Neural cell (in vitro differentiated cells): ENCODE measurements around the gene TXNDC17. TPM values are rescaled to one million over a fixed set of nuclear protein-coding genes. Genes with fewer than 3 reads are reported as not detected.

ENCODE experiments used
- H2AFZ ChIP-seq: fragments of 200-600, 300-800 bp; sonication (generic), shearing (Covaris generic); 2 replicates; pipeline ENCODE4 v1.6.0; 2014; ENCODE audit warnings: low read depth, mild to moderate bottlenecking, antibody characterized with exemption, low read length, moderate library complexity
- H3F3A ChIP-seq: fragments of 200-600 bp; shearing (Covaris generic); 2 replicates; pipeline ENCODE4 v1.6.1; 2016; ENCODE audit warnings: mild to moderate bottlenecking, moderate library complexity, mixed read lengths, antibody characterized with exemption, low read length; ENCODE audit not compliant: insufficient read depth, poor library complexity, severe bottlenecking
- H3K27ac ChIP-seq: fragments of 200-600, 300-800 bp; sonication (generic), shearing (Covaris generic); 2 replicates; pipeline ENCODE4 v1.5.1; 2014; ENCODE audit warnings: mild to moderate bottlenecking, low read length, moderate library complexity
- H3K27me3 ChIP-seq: fragments of 300-800, 200-600 bp; sonication (generic), shearing (Covaris generic); 2 replicates; pipeline ENCODE4 v1.6.0; 2014; ENCODE audit warnings: mild to moderate bottlenecking, low read depth, low read length, moderate library complexity; ENCODE audit not compliant: insufficient read depth
- H3K36me3 ChIP-seq: fragments of 300-800, 200-600 bp; sonication (generic), shearing (Covaris generic); 2 replicates; pipeline ENCODE4 v1.5.1; 2014; ENCODE audit warnings: mild to moderate bottlenecking, antibody characterized with exemption, low read length, moderate library complexity; ENCODE audit not compliant: insufficient read depth
- H3K4me2 ChIP-seq: fragments of 300-800, 200-600 bp; sonication (generic), shearing (Covaris generic); 2 replicates; pipeline ENCODE4 v1.6.0; 2014; ENCODE audit warnings: mild to moderate bottlenecking, low read length
- H3K4me3 ChIP-seq: fragments of 300-800, 200-600 bp; sonication (generic), shearing (Covaris generic); 2 replicates; pipeline ENCODE4 v1.5.1; 2014; ENCODE audit warnings: mild to moderate bottlenecking, low read length, moderate library complexity
- H3K79me2 ChIP-seq: fragments of 200-600 bp; shearing (Covaris generic); replicated peaks from 2 replicates; pipeline ENCODE4 v1.6.0; 2014; ENCODE audit warnings: mild to moderate bottlenecking, low read length, moderate library complexity; ENCODE audit not compliant: insufficient read depth
- H3K9ac ChIP-seq: fragments of 300-800, 200-600 bp; sonication (generic), shearing (Covaris generic); 2 replicates; pipeline ENCODE4 v1.6.1; 2016; ENCODE audit warnings: mild to moderate bottlenecking, low read length, mixed read lengths
- H3K9me2 ChIP-seq: fragments of 200-600 bp; shearing (Covaris generic); 2 replicates; pipeline ENCODE4 v1.6.1; 2016; ENCODE audit warnings: mild to moderate bottlenecking, low read length, mixed read lengths; ENCODE audit not compliant: insufficient read depth
- H3K9me3 ChIP-seq: fragments of 200-600, 300-800 bp; sonication (generic), shearing (Covaris generic); 2 replicates; pipeline ENCODE4 v1.6.1; 2016; ENCODE audit warnings: mild to moderate bottlenecking, mixed run types, low read length, moderate library complexity, mixed read lengths
- H4K20me1 ChIP-seq: fragments of 200-600 bp; shearing (Covaris generic); 2 replicates; pipeline ENCODE4 v1.6.1; 2016; ENCODE audit warnings: mild to moderate bottlenecking, mixed run types; ENCODE audit not compliant: insufficient read depth
- CTCF ChIP-seq: fragments of 450-650 bp; IDR thresholded peaks from 2 replicates; pipeline ENCODE4 v1.5.1; 2014; ENCODE audit warnings: antibody characterized with exemption, mild to moderate bottlenecking, moderate library complexity; ENCODE audit not compliant: poor library complexity, severe bottlenecking
- EP300 ChIP-seq: fragments of 450-650 bp; conservative IDR thresholded peaks from 2 replicates; pipeline ENCODE4 v1.6.1; 2014; ENCODE audit warnings: antibody characterized with exemption, mild to moderate bottlenecking, moderate library complexity; ENCODE audit not compliant: poor library complexity, severe bottlenecking
- EZH2 ChIP-seq: fragments of 200-600, 300-800 bp; shearing (Covaris generic), sonication (generic); IDR thresholded peaks from 2 replicates; pipeline ENCODE4 v1.6.1; 2014; ENCODE audit warnings: antibody characterized with exemption, low read length, borderline replicate concordance, mild to moderate bottlenecking; ENCODE audit not compliant: insufficient read depth, poor library complexity, severe bottlenecking
- MXI1 ChIP-seq: fragments of 450-650 bp; conservative IDR thresholded peaks from 2 replicates; pipeline ENCODE4 v1.6.1; 2014; ENCODE audit warnings: antibody characterized with exemption, mild to moderate bottlenecking; ENCODE audit not compliant: poor library complexity, severe bottlenecking
- POLR2AphosphoS5 ChIP-seq: IDR thresholded peaks from 2 replicates; pipeline ENCODE4 v1.6.1; 2012
- RAD21 ChIP-seq: fragments of 450-650 bp; conservative IDR thresholded peaks from 2 replicates; pipeline ENCODE4 v1.6.1; 2014; ENCODE audit warnings: antibody characterized with exemption, mild to moderate bottlenecking, moderate library complexity
- SMC3 ChIP-seq: fragments of 450-650 bp; conservative IDR thresholded peaks from 2 replicates; pipeline ENCODE4 v1.6.1; 2014; ENCODE audit warnings: antibody characterized with exemption, mild to moderate bottlenecking, moderate library complexity; ENCODE audit not compliant: poor library complexity
- TAF1 ChIP-seq: IDR thresholded peaks from 2 replicates; pipeline ENCODE4 v1.6.1; 2012; ENCODE audit warnings: low read depth
- polyA plus RNA-seq: library from polyadenylated mRNA; depleted of rRNA; stranded (reverse); fragments of >200 nt; gene quantifications from 2 replicates; pipeline ENCODE4 v1.2.3, GENCODE V29; 2014
- TF ChIP-seq, protein P1 (sequence below): IDR thresholded peaks from 2 replicates; pipeline ENCODE4 v1.6.1; 2012; ENCODE audit warnings: borderline replicate concordance

TXNDC17 gene
- polyA plus RNA-seq, 1 donor from 2014 or later: 216 TPM

- TF ChIP-seq TAF1: no peak
- TF ChIP-seq, protein P1, sequence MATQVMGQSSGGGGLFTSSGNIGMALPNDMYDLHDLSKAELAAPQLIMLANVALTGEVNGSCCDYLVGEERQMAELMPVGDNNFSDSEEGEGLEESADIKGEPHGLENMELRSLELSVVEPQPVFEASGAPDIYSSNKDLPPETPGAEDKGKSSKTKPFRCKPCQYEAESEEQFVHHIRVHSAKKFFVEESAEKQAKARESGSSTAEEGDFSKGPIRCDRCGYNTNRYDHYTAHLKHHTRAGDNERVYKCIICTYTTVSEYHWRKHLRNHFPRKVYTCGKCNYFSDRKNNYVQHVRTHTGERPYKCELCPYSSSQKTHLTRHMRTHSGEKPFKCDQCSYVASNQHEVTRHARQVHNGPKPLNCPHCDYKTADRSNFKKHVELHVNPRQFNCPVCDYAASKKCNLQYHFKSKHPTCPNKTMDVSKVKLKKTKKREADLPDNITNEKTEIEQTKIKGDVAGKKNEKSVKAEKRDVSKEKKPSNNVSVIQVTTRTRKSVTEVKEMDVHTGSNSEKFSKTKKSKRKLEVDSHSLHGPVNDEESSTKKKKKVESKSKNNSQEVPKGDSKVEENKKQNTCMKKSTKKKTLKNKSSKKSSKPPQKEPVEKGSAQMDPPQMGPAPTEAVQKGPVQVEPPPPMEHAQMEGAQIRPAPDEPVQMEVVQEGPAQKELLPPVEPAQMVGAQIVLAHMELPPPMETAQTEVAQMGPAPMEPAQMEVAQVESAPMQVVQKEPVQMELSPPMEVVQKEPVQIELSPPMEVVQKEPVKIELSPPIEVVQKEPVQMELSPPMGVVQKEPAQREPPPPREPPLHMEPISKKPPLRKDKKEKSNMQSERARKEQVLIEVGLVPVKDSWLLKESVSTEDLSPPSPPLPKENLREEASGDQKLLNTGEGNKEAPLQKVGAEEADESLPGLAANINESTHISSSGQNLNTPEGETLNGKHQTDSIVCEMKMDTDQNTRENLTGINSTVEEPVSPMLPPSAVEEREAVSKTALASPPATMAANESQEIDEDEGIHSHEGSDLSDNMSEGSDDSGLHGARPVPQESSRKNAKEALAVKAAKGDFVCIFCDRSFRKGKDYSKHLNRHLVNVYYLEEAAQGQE: no peak
- TF ChIP-seq CTCF: no peak
- no peak for TF ChIP-seq RAD21
- no peak for TF ChIP-seq EZH2
- no peak for TF ChIP-seq EP300
- no peak for TF ChIP-seq MXI1
- no peak for TF ChIP-seq SMC3
- H3K27me3 ChIP-seq: no peaks in the 10 kb centered on the region
- no peaks in the 10 kb centered on the region for H3K9me3 ChIP-seq
- H2AFZ ChIP-seq: no peak overlapping the region
- no peaks in the 10 kb centered on the region for H3K36me3 ChIP-seq
- no peak overlapping the region for H3K4me3 ChIP-seq
- H3K9ac ChIP-seq: no peak overlapping the region
- no peak overlapping the region for H3K4me2 ChIP-seq
- H4K20me1 ChIP-seq: no peaks in the 10 kb centered on the region
- H3F3A ChIP-seq: no peaks in the 10 kb centered on the region
- no peaks in the 10 kb centered on the region for H3K79me2 ChIP-seq
- H3K27ac ChIP-seq: no peak overlapping the region
- H3K9me2 ChIP-seq: no peaks in the 10 kb centered on the region
Measured at GRCh38 chr17:6688944-6689343, 48.1 kb downstream of the TXNDC17 start.

DNA sequence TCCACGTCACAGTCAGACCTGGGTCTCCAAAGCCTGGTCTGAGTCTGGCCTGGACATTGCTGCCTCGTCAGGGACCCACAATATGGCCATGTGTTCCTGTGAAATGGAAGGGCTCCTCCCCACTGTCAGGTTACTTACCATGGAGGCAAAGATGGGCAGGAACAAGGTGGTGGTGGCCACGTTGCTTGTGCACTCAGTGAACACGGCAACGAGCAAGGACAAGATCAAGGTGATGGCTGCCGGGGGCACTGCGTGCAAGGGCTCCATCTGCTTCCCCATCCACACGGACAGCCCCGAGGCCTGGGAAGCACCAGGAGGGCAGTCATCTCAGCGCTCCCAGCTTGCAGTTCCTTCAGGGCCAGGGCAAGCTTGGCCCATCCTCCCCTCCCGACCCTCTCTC, 49.8 kb downstream of the TXNDC17 start:
- Histone ChIP-seq H4K20me1 (no peaks in the 10 kb centered on the region), H2AFZ (no peak overlapping the region), H3K4me2 (no peak overlapping the region), H3K9ac (no peak overlapping the region), H3K4me3 (no peak overlapping the region), H3F3A (no peaks in the 10 kb centered on the region), H3K27me3 (no peaks in the 10 kb centered on the region), H3K36me3 (no peaks in the 10 kb centered on the region), H3K9me3 (no peaks in the 10 kb centered on the region), H3K9me2 (no peaks in the 10 kb centered on the region), H3K79me2 (no peaks in the 10 kb centered on the region), H3K27ac (no peak overlapping the region)
- TF ChIP-seq POLR2AphosphoS5 (no peak), RAD21 (no peak), SMC3 (no peak), EP300 (no peak), EZH2 (no peak), MXI1 (no peak), CTCF (no peak), TAF1 (no peak)
- TF ChIP-seq, protein P1: no peak
